IMR-90 (cell line): ENCODE measurements around the gene GRIK3. TPM values are rescaled to one million over a fixed set of nuclear protein-coding genes. Genes with fewer than 3 reads are reported as not detected.

Experiments used
- ATAC-seq: fragments of 200-7000 bp; cut with Tn5 transposase; 2 replicates; pipeline ENCODE4 v1.9.1; 2020; ENCODE audit warnings: low read depth, mild to moderate bottlenecking, moderate library complexity
- BruUV-seq: library from RNA; stranded (reverse); fragments of 400-500 nt; replicated peaks from 2 replicates; lab custom pipeline; 2021; lab: Mats Ljungman, UMichigan
- CTCF ChIA-PET: fragments of 300-600 bp; formaldehyde crosslinking; extraction: SDS; loops from one replicate; lab custom pipeline; 2021; ENCODE audit warnings: antibody characterized with exemption; lab: Yijun Ruan, JAX
- POLR2A ChIA-PET: fragments of 300-600 bp; sonication (Branson Sonifier 250); formaldehyde crosslinking; loops from one replicate; lab custom pipeline; 2022; ENCODE audit warnings: antibody characterized with exemption; ENCODE audit not compliant: unreplicated experiment; lab: Charles Lee
- DNase-seq: peaks from one replicate; pipeline ENCODE4 v3.0.0; 2013
- H2AFZ ChIP-seq: replicated peaks from 2 replicates; pipeline ENCODE3; 2013; ENCODE audit warnings: low read length, mild to moderate bottlenecking; ENCODE audit not compliant: poor library complexity
- H2AK5ac ChIP-seq: 2 replicates; pipeline ENCODE4 v1.6.1; 2013; ENCODE audit warnings: low read depth, low read length, inconsistent platforms
- H2AK9ac ChIP-seq: replicated peaks from 2 replicates; pipeline ENCODE3; 2013; ENCODE audit warnings: mild to moderate bottlenecking, low read depth, low read length, moderate library complexity; ENCODE audit not compliant: poor library complexity
- H2BK120ac ChIP-seq: 2 replicates; pipeline ENCODE4 v1.6.1; 2013; ENCODE audit warnings: low read depth, low read length, inconsistent platforms
- H2BK15ac ChIP-seq: 3 replicates; pipeline ENCODE4 v1.6.1; 2013; ENCODE audit warnings: low read depth, low read length, inconsistent platforms
- H2BK20ac ChIP-seq: 2 replicates; pipeline ENCODE4 v1.6.1; 2013; ENCODE audit warnings: low read depth, mild to moderate bottlenecking, inconsistent platforms, low read length, moderate library complexity
- H2BK5ac ChIP-seq: 2 replicates; pipeline ENCODE4 v1.6.1; 2013; ENCODE audit warnings: mild to moderate bottlenecking, low read depth, low read length, inconsistent platforms; ENCODE audit not compliant: poor library complexity, severe bottlenecking
- H3K14ac ChIP-seq: replicated peaks from 2 replicates; pipeline ENCODE4 v1.6.1; 2013; ENCODE audit warnings: low read depth, low read length, inconsistent platforms
- H3K18ac ChIP-seq: 2 replicates; pipeline ENCODE4 v1.6.1; 2013; ENCODE audit warnings: low read depth, low read length, control low read depth
- H3K23ac ChIP-seq: 2 replicates; pipeline ENCODE4 v1.6.1; 2013; ENCODE audit warnings: low read depth, low read length, inconsistent platforms
- H3K27ac ChIP-seq: 2 replicates; pipeline ENCODE4 v1.5.1; 2013; ENCODE audit warnings: mild to moderate bottlenecking, control low read depth, low read length; ENCODE audit not compliant: insufficient read depth
- H3K27me3 ChIP-seq: 2 replicates; pipeline ENCODE4 v1.6.1; 2013; ENCODE audit warnings: low read length; ENCODE audit not compliant: control insufficient read depth, insufficient read depth
- H3K36me3 ChIP-seq: 2 replicates; pipeline ENCODE4 v1.6.1; 2013; ENCODE audit warnings: low read length, mixed read lengths; ENCODE audit not compliant: control insufficient read depth, insufficient read depth
- H3K4ac ChIP-seq: 2 replicates; pipeline ENCODE4 v1.6.1; 2013; ENCODE audit warnings: low read depth, low read length, inconsistent platforms
- H3K4me1 ChIP-seq: 2 replicates; pipeline ENCODE4 v1.6.1; 2013; ENCODE audit warnings: low read length, mixed read lengths; ENCODE audit not compliant: control insufficient read depth, insufficient read depth
- H3K4me2 ChIP-seq: 2 replicates; pipeline ENCODE4 v1.6.1; 2013; ENCODE audit warnings: low read depth, mild to moderate bottlenecking, control low read depth, low read length, moderate library complexity
- H3K4me3 ChIP-seq: 2 replicates; pipeline ENCODE4 v1.5.1; 2013; ENCODE audit warnings: low read depth, mild to moderate bottlenecking, control low read depth, low read length, moderate library complexity; ENCODE audit not compliant: insufficient read depth
- H3K56ac ChIP-seq: 2 replicates; pipeline ENCODE4 v1.6.1; 2013; ENCODE audit warnings: low read length, inconsistent platforms; ENCODE audit not compliant: insufficient read depth; ENCODE audit errors: extremely low read depth
- H3K79me1 ChIP-seq, 2 experiments: 2 replicates each; pipeline ENCODE4 v1.6.1; 2013; ENCODE audit warnings: low read length in 2 of 2, inconsistent platforms in 1 of 2, low read depth in 1 of 2
- H3K9ac ChIP-seq: 2 replicates; pipeline ENCODE4 v1.6.1; 2013; ENCODE audit warnings: low read depth, low read length, control low read depth
- H3K9me1 ChIP-seq: 2 replicates; pipeline ENCODE4 v1.6.1; 2013; ENCODE audit warnings: low read length, inconsistent platforms; ENCODE audit not compliant: insufficient read depth
- H3K9me3 ChIP-seq: 2 replicates; pipeline ENCODE4 v1.6.1; 2013; ENCODE audit warnings: low read length; ENCODE audit not compliant: control insufficient read depth, insufficient read depth
- H4K20me1 ChIP-seq: 2 replicates; pipeline ENCODE4 v1.6.1; 2013; ENCODE audit warnings: low read length, inconsistent platforms; ENCODE audit not compliant: insufficient read depth
- H4K5ac ChIP-seq: 2 replicates; pipeline ENCODE4 v1.6.1; 2013; ENCODE audit warnings: mild to moderate bottlenecking, low read depth, low read length, control low read depth
- H4K8ac ChIP-seq, 2 experiments: 2 replicates each; pipeline ENCODE4 v1.6.1; 2013; ENCODE audit warnings: low read depth in 2 of 2, low read length in 2 of 2, control low read depth in 1 of 2, inconsistent platforms in 1 of 2
- H4K91ac ChIP-seq: 2 replicates; pipeline ENCODE4 v1.6.1; 2013; ENCODE audit warnings: low read depth, low read length, inconsistent platforms; ENCODE audit not compliant: insufficient read depth
- WGBS, 2 experiments: methylation state at CpG; one replicate each; pipeline versions ENCODE4 v1.1.5 to v1.1.7; 2013; ENCODE audit warnings: missing lambda C conversion rate in 2 of 2; ENCODE audit not compliant: insufficient read length in 1 of 2; ENCODE audit errors: extremely low coverage in 2 of 2; 5-methylcytosine and 5-hydroxymethylcytosine counted together
- dilution Hi-C: fragments of 300-500 bp; cut with HindIII; formaldehyde crosslinking; loops from one replicate; pipeline ENCODE4 v1.14.3; 2018; ENCODE audit warnings: low sequenced_read_pairs; ENCODE audit not compliant: unreplicated experiment
- in situ Hi-C: fragments of 300-500 bp; cut with MboI; formaldehyde crosslinking; loops from 3 replicates; pipeline ENCODE4 v1.14.3; 2019; ENCODE audit warnings: low sequenced_read_pairs, inconsistent platforms, mixed read lengths
- intact Hi-C: fragments of 100-400 bp; cut with micrococcal nuclease; formaldehyde crosslinking; loops from 2 replicates; pipeline ENCODE4 v1.10.0; 2022
- polyA plus RNA-seq, 3 experiments: library from polyadenylated mRNA; depleted of rRNA; stranded (reverse); fragments of >200 nt; gene quantifications; 2 replicates each; pipeline ENCODE4 v1.2.3, GENCODE V29; 2012; ENCODE audit warnings: low replicate concordance in 1 of 3
- total RNA-seq: library from RNA; depleted of rRNA; stranded (reverse); fragments of >200 nt; gene quantifications from 2 replicates; pipeline ENCODE4 v1.2.3, GENCODE V29; 2012
- TF ChIP-seq, protein P1 (sequence below): conservative IDR thresholded peaks from 2 replicates; pipeline ENCODE4 v1.5.1; 2012; ENCODE audit warnings: mild to moderate bottlenecking, low read depth, low read length, improper control_type of control experiment

The GRIK3 gene
- total and polyA plus RNA-seq, 2 of the 4 experiments (the other 2 are of a cell fraction): not detected

DNA sequence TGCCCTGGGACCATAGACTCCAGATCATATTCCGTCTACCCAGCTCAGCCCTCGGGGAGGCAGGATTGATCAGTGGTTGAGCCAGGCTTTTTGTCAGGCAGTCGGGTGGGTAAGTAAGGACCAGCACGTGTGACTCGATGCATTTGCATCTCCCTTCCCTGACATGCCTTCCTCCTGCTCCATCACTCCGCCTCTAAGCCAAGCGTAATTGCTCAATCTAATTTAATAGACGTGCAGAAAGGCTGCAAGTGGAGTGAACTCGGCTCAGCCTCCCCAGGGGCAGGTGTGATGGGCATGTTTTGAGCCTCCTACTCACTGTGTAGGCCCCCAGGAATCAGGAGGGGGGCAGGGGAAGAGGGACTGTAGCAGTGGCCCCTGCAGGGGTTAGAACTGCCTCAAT lies 34.6 kb upstream of the GRIK3 start:
- no peaks in the 10 kb centered on the region for H3K9me1 ChIP-seq
- no peak overlapping the region for H3K56ac ChIP-seq
- no peak overlapping the region for H2AFZ ChIP-seq
- TF ChIP-seq, protein P1, sequence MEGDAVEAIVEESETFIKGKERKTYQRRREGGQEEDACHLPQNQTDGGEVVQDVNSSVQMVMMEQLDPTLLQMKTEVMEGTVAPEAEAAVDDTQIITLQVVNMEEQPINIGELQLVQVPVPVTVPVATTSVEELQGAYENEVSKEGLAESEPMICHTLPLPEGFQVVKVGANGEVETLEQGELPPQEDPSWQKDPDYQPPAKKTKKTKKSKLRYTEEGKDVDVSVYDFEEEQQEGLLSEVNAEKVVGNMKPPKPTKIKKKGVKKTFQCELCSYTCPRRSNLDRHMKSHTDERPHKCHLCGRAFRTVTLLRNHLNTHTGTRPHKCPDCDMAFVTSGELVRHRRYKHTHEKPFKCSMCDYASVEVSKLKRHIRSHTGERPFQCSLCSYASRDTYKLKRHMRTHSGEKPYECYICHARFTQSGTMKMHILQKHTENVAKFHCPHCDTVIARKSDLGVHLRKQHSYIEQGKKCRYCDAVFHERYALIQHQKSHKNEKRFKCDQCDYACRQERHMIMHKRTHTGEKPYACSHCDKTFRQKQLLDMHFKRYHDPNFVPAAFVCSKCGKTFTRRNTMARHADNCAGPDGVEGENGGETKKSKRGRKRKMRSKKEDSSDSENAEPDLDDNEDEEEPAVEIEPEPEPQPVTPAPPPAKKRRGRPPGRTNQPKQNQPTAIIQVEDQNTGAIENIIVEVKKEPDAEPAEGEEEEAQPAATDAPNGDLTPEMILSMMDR: no peak
- no TSS peak for BruUV-seq
- H4K8ac ChIP-seq: no peak overlapping the region
- no peak overlapping the region for H3K4me3 ChIP-seq
- no peak overlapping the region for H4K91ac ChIP-seq
- no peak overlapping the region for H3K4me2 ChIP-seq
- no peak overlapping the region for H3K18ac ChIP-seq
- H3K36me3 ChIP-seq: no peaks in the 10 kb centered on the region
- no peaks in the 10 kb centered on the region for H3K4me1 ChIP-seq
- H2BK120ac ChIP-seq: no peak overlapping the region
- no peak overlapping the region for H3K4ac ChIP-seq
- no peak for ATAC-seq
- H3K14ac ChIP-seq: no peak overlapping the region
- H3K9ac ChIP-seq: no peak overlapping the region
- in situ Hi-C loops: no loop called here
- H2BK15ac ChIP-seq: no peak overlapping the region
- no peak overlapping the region for H2AK9ac ChIP-seq
- H3K79me1 ChIP-seq: no peaks in the 10 kb centered on the region
- H4K20me1 ChIP-seq: no peaks in the 10 kb centered on the region
- intact Hi-C loops: no loop called here
- no peak overlapping the region for H3K23ac ChIP-seq
- DNase-seq: no peak
- no peak overlapping the region for H3K27ac ChIP-seq
- H2AK5ac ChIP-seq: no peak overlapping the region
- dilution Hi-C loops: no loop called here
- no peaks in the 10 kb centered on the region for H3K27me3 ChIP-seq
- H2BK20ac ChIP-seq: no peak overlapping the region
- POLR2A ChIA-PET: no interaction called here
- no peak overlapping the region for H2BK5ac ChIP-seq
- H4K5ac ChIP-seq: no peak overlapping the region
- no peaks in the 10 kb centered on the region for H3K9me3 ChIP-seq
- CTCF ChIA-PET: no interaction called here
- WGBS, 2 experiments: no CpG with 5 or more reads among the region's 9 CpGs
